Measurements from ENCODE around the gene OFD1. TPM values are rescaled to one million over a fixed set of nuclear protein-coding genes. Genes with fewer than 3 reads are reported as not detected.
A peak's percentile ranks its signal among the peaks of the same experiment; 100 is the strongest.

OFD1 gene
- total and polyA plus RNA-seq, 12 donors = 5.6 to 129 (median 16.9) TPM

- peaks cover 0 to 2% of the 10 kb centered on the region in 2 donors for H3K4me1 ChIP-seq (replicated peaks in 1 of 2)
- DNase-seq = no peak
- no peak overlapping the region for H3K4me3 ChIP-seq
- TF ChIP-seq CTCF (IDR thresholded peaks at IDR 0.05) (no peak), POLR2A (IDR thresholded peaks at IDR 0.05) (no peak)
- H3K36me3 ChIP-seq (replicated peaks in 1 of 2) = peaks cover 0 to 21% of the 10 kb centered on the region in 2 donors
- H3K27me3 ChIP-seq = no peaks in the 10 kb centered on the region
- WGBS, 4 donors = 89 to 98% (median 92%) methylated on average over 6 of the region's 6 CpGs
- H3K9me3 ChIP-seq (replicated peaks in 1 of 3) = no peaks in the 10 kb centered on the region
- no peak overlapping the region for H3K27ac ChIP-seq
- intact Hi-C loops (cut with DNase I) = no loop called here
Observed at GRCh38 chrX:13716905-13717304, 17.6 kb upstream of the OFD1 start.

- WGBS, 4 donors = 64 to 87% (median 78%) methylated on average over 3 to 7 of the region's 7 CpGs
- no peaks in the 10 kb centered on the region for H3K9me3 ChIP-seq (replicated peaks in 1 of 3)
- H3K4me1 ChIP-seq (replicated peaks in 1 of 2) = peaks cover 4 to 8% of the 10 kb centered on the region in 2 donors
- no peaks in the 10 kb centered on the region for H3K27me3 ChIP-seq
- TF ChIP-seq CTCF (IDR thresholded peaks at IDR 0.05) = no peak
- TF ChIP-seq POLR2A (IDR thresholded peaks at IDR 0.05) = no peak
- DNase-seq = no peak
- intact Hi-C loops (cut with DNase I) = no loop called here
- H3K27ac ChIP-seq = no peak overlapping the region
- peaks cover 0 to 16% of the 10 kb centered on the region in 2 donors for H3K36me3 ChIP-seq (replicated peaks in 1 of 2)
- H3K4me3 ChIP-seq = no peak overlapping the region
Observed at GRCh38 chrX:13717700-13718472, 16.7 kb upstream of the OFD1 start.

- H3K27ac ChIP-seq = no peak overlapping the region
- no peak overlapping the region for H3K4me3 ChIP-seq
- intact Hi-C loops (cut with DNase I) = no loop called here
- TF ChIP-seq POLR2A (IDR thresholded peaks at IDR 0.05) (no peak), CTCF (IDR thresholded peaks at IDR 0.05) (no peak)
- H3K9me3 ChIP-seq (replicated peaks in 1 of 3) = no peaks in the 10 kb centered on the region
- peaks cover 4 to 8% of the 10 kb centered on the region in 2 donors for H3K4me1 ChIP-seq (replicated peaks in 1 of 2)
- DNase-seq = no peak
- no peaks in the 10 kb centered on the region for H3K27me3 ChIP-seq
- H3K36me3 ChIP-seq (replicated peaks in 1 of 2) = peaks cover 0 to 16% of the 10 kb centered on the region in 2 donors
- WGBS, 4 donors = 79 to 91% (median 82%) methylated on average over 3 of the region's 3 CpGs
Observed at GRCh38 chrX:13719192-13719856, 15.2 kb upstream of the OFD1 start.

- no peaks in the 10 kb centered on the region for H3K9me3 ChIP-seq (replicated peaks in 1 of 3)
- WGBS, 4 donors = 86 to 89% (median 88%) methylated on average over 4 of the region's 4 CpGs
- no peak for DNase-seq
- peaks cover 4 to 8% of the 10 kb centered on the region in 2 donors for H3K4me1 ChIP-seq (replicated peaks in 1 of 2)
- peak overlapping the region in 2 of 5 donors; percentile 26 to 41 for H3K27ac ChIP-seq
- TF ChIP-seq CTCF (IDR thresholded peaks at IDR 0.05) (no peak), POLR2A (IDR thresholded peaks at IDR 0.05) (no peak)
- no peak overlapping the region for H3K4me3 ChIP-seq
- intact Hi-C loops (cut with DNase I) = no loop called here
- no peaks in the 10 kb centered on the region for H3K27me3 ChIP-seq
- peaks cover 0 to 16% of the 10 kb centered on the region in 2 donors for H3K36me3 ChIP-seq (replicated peaks in 1 of 2)
Observed at GRCh38 chrX:13721371-13721770, 13.2 kb upstream of the OFD1 start.
